Islet precursor cell (in vitro differentiated cells): ENCODE data around the gene NID1.
A peak's percentile ranks its signal among the peaks of the same experiment; 100 is the strongest.
"Not testable (repeated sequence)": the region's sequence is repeated elsewhere in the genome, so short reads cannot be mapped to it uniquely, and the experiment has no call there.

Experiments used
- DNase-seq: peaks from one replicate; pipeline ENCODE4 v3.0.0-alpha.2; 2018

NID1 gene

GRCh38 chr1:235992868-235993267, 72.0 kb downstream of the NID1 start:
- no peak for DNase-seq

DNA sequence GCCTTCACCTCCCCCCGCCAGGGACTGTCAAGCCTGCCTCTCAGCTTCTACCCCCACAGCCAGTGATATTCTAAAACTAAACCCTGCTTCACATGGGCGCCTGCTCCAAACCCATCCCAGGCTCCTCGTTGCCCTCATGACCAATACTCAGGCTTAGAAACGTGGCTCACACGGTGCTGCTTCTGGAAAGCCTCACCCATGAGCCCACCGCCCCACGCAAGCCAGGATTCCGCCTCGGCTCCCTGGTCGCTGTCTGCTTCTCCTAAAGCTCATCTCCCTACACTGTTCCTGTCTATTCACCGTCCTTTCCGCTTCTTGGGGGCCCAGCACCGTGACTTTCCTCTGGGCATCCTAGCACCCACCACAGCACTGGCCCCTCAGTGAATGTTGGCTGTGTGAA, 72.5 kb downstream of the NID1 start:
- no peak for DNase-seq

GRCh38 chr1:235990330-235990795, 74.5 kb downstream of the NID1 start:
- no peak for DNase-seq

- no peak for DNase-seq
Measured at GRCh38 chr1:235989105-235989504, 75.8 kb downstream of the NID1 start.

GRCh38 chr1:235986869-235987268, 78.0 kb downstream of the NID1 start:
- no peak for DNase-seq

- no peak for DNase-seq
Measured at GRCh38 chr1:235984041-235984825, 80.7 kb downstream of the NID1 start.

GRCh38 chr1:235980976-235981375, 83.9 kb downstream of the NID1 start:
- DNase-seq: no peak

GRCh38 chr1:235979716-235980333, 85.1 kb downstream of the NID1 start:
- no peak for DNase-seq

DNA sequence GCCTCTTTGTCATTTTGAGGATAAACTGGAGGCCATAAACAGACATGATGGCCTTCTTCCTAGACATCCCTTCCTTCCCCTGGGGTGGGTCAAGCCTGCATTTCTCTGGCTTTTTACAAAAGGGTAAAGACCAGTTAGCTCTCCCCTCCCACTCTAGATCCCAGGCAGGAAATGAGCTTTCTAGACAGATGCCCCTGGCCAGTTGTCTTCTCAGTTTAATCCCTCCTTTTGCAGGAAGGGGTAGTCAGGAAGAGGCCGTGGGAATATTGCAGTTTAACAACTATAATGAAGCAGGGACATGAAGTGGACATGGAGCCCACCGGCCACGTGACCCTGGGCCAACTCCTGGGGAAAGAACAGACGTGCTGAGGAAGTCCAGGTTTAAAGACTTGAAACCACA, 85.7 kb downstream of the NID1 start:
- no peak for DNase-seq

DNA sequence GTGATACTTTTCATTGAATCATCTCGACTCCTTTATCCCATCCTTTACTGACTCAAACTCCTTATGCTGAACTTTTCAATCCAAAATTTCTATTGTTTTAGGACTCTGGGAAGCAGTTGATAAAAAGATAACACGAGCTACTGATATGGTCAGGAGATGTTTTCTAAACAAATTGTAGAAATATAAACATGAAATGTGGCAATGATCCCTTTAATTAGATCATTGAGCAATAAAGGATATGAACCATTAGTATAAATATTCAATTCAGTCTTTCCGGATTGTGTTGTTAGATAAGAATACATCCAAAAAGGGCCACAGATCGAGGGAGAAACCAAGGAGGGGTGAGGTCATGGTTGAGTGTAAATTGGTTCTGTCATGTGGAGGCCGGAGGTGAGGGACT, 88.4 kb downstream of the NID1 start:
- no peak for DNase-seq

- DNase-seq: no peak
Measured at GRCh38 chr1:235974616-235975015, 90.3 kb downstream of the NID1 start.

DNA sequence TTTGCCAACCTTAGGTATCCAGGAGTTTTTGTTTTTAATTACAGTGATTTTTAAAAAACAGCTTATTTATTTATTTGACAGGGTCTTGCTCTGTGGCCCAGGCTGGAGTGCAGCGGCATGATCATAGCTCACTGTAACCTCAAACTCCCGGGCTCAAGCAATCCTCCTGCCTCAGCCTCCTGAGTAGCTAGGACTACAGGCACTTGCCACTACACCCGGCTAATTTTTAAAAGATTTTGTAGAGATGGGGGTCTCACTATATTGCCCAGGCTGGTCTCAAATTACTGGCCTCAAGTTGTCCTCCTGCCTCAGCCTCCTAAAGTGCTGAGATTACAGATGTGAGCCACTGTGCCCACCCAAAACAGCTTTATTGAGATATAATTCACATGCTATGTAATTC, 92.2 kb downstream of the NID1 start:
- DNase-seq: not testable (repeated sequence)

GRCh38 chr1:235972311-235972689, 92.6 kb downstream of the NID1 start:
- peak; percentile 69 for DNase-seq

- DNase-seq: peak; percentile 96
Measured at GRCh38 chr1:235971571-235972310, 93.1 kb downstream of the NID1 start.

DNA sequence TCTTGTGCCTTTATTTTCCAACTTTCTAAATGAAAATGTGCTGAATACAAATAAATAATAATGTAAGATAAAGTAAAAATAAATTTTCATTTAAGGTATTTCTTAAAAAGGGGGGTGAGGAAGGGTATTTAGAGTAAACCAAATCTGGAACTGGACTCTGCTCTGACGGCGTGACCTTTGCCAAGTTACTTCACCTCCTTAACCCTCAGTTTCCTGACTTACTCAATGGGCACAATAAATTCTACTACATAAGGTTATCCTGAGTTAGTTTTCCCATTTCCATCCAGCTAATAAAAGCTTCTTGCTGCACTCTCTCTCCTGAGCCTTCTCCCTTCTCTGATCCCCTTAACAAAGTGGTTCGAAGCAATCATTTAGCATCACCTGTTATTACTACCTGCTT, 93.9 kb downstream of the NID1 start:
- no peak for DNase-seq

DNA sequence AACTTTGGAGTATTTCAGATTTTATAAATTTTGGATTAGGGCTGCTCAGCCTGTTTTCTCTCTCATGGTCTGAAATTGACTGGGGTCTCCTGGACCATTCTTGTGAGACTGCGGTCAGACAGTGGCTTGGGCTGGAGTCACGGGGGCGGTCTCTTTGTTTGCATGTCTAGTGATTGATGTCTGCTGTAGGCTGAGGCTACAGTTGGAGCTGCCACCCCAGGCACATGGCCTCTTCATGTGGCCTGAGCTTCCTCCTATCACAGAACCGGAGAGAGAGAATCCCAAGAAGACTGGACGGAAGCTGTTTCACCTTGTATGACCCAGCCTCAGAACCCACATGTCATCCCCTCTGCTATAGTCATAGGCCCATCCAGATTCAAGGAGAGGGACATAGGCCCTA, 96.1 kb downstream of the NID1 start:
- no peak for DNase-seq

- DNase-seq: not testable (repeated sequence)
Measured at GRCh38 chr1:235966134-235966533, 98.8 kb downstream of the NID1 start.

- no peak for DNase-seq
Measured at GRCh38 chr1:235960809-235961208, 104.1 kb downstream of the NID1 start.

DNA sequence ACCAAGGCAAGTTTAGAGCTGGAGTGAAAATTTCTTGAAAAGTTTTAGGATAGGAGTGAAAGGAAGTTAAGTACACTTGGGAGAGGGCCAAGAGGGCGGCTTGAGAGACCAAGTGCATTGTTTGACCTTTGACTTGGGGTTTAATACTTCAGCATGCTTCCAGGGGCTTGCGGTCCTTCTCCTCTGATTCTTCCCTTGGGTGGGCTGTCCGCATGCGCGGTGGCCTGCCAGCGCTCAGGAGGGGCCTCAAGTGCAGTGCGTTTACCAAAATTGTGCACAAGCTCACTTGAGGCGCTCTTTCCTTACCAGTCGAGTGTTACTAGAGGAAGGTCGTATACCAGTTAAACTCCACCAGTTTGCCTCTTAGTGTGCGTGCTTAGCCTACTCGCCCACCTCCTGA, 106.9 kb downstream of the NID1 start:
- DNase-seq: no peak

GRCh38 chr1:235955777-235956176, 109.1 kb downstream of the NID1 start:
- no peak for DNase-seq

GRCh38 chr1:235954306-235955283, 110.3 kb downstream of the NID1 start:
- no peak for DNase-seq

GRCh38 chr1:235953801-235954200, 111.1 kb downstream of the NID1 start:
- no peak for DNase-seq
